GM18526 (cell line): ENCODE measurements around the gene KLF17.

ENCODE experiments used
- POLR2A ChIP-seq: IDR thresholded peaks from 3 replicates; pipeline ENCODE4 v1.6.1; 2011; ENCODE audit not compliant: insufficient read length; ENCODE audit errors: extremely low read depth

The KLF17 gene

GRCh38 chr1:44170281-44170823 is 51.7 kb downstream of the KLF17 start:
- no peak for TF ChIP-seq POLR2A

GRCh38 chr1:44174630-44175029 is 56.0 kb downstream of the KLF17 start:
- TF ChIP-seq POLR2A: no peak
